Measurements from ENCODE around the gene KIF5C.

- TF ChIP-seq CTCF (IDR thresholded peaks at IDR 0.05) (no peak), EZH2 (IDR thresholded peaks at IDR 0.05) (no peak), EZH2phosphoT487 (IDR thresholded peaks at IDR 0.05) (no peak)
Measured at GRCh38 chr2:148932536-148932935, 57.5 kb downstream of the KIF5C start.
